Caki2 (cell line): ENCODE measurements around the gene XG. TPM values are rescaled to one million over a fixed set of nuclear protein-coding genes. Genes with fewer than 3 reads are reported as not detected.
"Not testable (repeated sequence)": the region's sequence is repeated elsewhere in the genome, so short reads cannot be mapped to it uniquely, and the experiment has no call there.

Source experiments
- DNase-seq: peaks from one replicate; pipeline ENCODE4 v3.0.0-alpha.2; 2015; ENCODE audit warnings: low read depth
- in situ Hi-C: cut with HindIII; loops from 2 replicates; pipeline ENCODE4 v1.10.0; 2016; ENCODE audit warnings: low sequenced_read_pairs, low pct_unique_long_range_greater_than_20kb, mixed read lengths
- total RNA-seq: library from RNA; depleted of rRNA; stranded (reverse); fragments of >200 nt; shearing (Covaris generic); gene quantifications from 2 replicates; pipeline ENCODE4 v1.2.3, GENCODE V29; 2014; ENCODE audit warnings: low replicate concordance

The XG gene
- total RNA-seq, 1 experiment from 2014 or later, result not detected

DNA sequence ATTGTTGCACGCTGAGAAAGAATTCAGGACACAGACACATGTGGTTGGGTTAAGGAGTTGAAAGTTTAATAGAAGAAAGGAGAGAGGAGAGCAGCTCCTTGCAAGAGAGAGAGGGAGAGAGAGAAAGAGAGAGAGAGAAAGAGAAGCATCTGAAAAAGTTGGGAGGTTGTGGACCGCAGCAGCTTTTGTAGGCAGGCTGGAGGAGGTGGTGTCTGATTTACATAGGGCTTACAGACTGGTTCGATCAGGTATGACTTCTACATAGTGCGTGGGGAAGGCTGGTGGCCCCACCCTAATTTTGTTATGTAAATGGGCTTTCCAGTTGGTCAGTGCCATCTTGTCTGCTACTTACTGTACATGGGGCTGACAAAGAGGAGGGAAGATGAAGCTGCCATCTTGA, 49.4 kb downstream of the XG start:
- in situ Hi-C loops, result no loop called here

GRCh38 chrX:2802376-2803090, 50.7 kb downstream of the XG start:
- in situ Hi-C loops, DNase-seq: not testable (repeated sequence)

More for the DNA sequence above, 49.4 kb downstream of the XG start:
- DNase-seq, result no peak

DNA sequence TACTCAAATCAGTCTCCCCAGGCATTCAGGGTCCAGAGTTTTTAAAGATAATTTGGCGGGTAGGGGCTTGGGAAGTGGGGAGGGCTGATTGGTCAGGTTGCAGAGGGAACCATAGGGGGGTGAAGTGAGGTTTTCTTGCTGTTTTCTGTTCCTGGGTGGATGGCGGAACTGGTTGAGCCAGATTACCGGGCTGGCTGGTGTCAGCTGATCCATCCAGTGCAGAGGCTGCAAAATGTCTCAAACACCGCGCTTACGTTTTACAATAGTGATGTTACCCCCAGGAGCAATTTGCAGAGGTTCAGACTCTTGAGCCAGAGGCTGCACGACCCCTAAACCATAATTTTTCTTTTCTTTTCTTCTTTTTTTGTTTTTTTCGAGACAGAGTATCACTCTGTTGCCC, 51.6 kb downstream of the XG start:
- DNase-seq, in situ Hi-C loops: not testable (repeated sequence)

- in situ Hi-C loops, DNase-seq: not testable (repeated sequence)
Measured at GRCh38 chrX:2804106-2804843, 52.4 kb downstream of the XG start.

DNA sequence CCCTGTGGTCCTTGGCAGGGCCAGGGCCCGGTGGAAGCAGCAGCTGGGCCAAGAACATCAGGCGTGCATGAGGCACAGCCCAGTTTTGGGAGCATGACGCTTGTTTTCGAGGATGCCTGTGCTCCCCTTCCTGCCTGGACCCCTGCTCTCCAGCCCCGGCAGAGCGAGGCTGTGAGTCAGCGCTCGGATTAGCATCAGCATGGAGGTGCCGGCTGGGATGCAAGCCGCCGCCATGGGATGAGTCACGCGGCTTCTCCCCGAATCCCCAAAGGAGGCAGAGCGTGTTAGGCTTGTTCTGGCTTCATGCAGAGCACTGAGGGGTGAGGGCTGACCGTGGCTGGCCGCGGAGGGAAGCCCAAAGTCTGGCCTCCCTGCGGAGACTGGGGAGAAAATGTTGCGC, 53.0 kb downstream of the XG start:
- DNase-seq, in situ Hi-C loops: not testable (repeated sequence)

- in situ Hi-C loops, result loop anchor here (10.0 kb wide), 1 partner anchor 126 kb away; no protein-coding TSS in a partner anchor
- DNase-seq, result no peak
Measured at GRCh38 chrX:2811271-2811670, 59.4 kb downstream of the XG start.

DNA sequence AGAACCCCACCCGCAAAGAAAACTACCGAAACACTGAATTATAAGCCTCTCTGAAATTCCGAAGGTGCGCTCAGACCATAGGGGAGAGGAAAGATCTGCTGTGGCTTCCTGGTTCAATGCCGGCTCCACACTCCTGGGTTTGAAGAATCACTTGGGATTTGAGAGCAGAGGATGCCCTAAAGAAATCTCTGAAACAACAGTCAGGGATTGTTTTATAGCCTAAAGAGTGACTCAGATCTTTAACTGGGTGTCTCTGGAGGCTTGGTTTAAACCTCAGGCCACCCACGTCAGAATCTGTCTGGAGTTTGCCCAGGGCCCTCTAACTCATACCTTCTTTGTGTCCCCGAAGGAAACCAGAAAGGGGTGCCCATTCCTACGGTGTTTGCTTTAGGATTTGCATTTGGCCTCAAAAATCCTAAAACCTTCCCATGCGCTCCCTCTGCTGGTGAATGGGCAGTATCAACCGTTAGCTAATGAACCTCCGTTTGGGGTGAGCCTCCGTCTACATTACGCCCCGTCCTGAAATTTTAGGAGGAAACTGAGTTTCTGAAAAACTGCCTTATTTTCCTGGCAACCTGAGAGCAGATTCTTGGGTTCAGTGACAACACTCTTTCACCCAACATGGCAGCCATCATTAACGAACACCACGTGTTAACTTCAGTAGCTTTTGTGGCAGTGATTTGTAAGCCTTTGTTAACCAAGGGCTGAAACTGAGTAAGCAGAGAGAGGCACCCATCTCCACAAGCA, 60.5 kb downstream of the XG start:
- in situ Hi-C loops, result loop anchor here (10.0 kb wide), 1 partner anchor 128 kb away; no protein-coding TSS in a partner anchor
- peak; percentile 23 for DNase-seq

GRCh38 chrX:2817036-2817435, 65.2 kb downstream of the XG start:
- no peak for DNase-seq
- in situ Hi-C loops, result loop anchor here (10.0 kb wide), 1 partner anchor 132 kb away; no protein-coding TSS in a partner anchor

DNA sequence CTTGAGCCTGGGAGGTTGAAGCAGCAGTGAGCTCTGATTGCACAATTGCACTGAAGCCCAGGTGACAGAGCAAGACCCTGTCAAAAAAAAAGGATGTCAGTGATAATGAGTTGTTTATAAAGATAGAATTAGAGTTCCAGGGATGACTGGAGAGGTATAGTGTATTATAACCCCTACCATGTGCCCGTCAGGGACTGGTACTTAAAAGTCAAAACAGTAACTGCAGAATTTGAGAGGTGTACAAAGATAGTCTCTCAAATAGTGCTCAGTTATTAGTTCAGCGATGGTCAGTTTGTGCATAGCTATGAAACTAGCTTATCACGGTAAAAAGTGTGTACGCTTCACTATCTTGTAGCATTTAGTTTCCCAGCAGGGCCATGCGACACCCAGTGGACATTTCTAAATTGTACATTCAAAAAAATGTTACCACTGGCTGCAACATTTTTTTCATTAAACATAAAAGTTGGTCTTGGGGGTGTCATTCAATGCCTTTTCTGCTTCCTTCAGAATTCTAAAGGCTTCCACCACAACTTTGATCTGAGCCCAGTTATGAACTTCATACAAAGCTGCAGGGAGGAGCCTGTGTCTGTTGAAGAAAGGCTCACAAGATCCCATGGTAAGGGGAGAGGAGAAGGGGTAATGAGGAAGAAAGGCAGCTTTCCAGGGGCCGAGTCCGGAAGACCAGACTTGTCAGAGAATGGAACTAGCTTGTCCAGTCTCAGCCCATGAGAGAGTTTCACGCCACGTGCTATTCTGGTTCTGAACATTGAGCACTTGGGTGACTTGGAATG, 67.7 kb downstream of the XG start:
- in situ Hi-C loops, result loop anchor here (10.0 kb wide), 1 partner anchor 135 kb away; no protein-coding TSS in a partner anchor
- peak; percentile 19 for DNase-seq

DNA sequence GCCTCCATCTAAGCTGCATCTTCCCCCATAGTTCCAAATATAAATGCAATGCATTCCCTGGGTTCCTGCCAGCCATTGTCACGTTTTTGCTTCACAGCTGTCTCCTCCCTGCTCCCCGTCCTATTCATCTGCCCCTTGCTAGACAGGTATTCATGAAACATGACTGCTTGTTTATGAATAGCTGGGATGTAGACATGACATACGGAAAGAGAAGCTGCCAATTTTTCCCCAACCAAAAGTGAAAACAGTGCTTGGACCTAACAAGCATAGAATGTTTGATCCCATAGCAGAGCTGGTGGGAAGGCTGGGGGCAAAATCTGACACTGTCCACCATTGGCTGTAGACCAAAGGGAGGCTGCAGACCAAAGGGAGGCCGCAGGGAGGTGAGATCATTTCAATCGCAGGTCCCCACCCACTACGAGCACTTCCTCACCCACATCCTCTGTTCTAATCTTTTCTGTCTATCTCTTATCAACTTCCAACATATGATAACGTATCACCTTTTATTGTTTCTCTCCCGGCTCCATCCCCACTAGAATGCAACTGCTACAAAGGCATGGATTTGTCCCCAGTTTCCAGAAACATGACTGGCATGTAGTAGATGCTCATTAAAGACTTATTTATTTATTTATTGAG, 68.4 kb downstream of the XG start:
- in situ Hi-C loops, result no loop called here
- DNase-seq, result no peak

DNA sequence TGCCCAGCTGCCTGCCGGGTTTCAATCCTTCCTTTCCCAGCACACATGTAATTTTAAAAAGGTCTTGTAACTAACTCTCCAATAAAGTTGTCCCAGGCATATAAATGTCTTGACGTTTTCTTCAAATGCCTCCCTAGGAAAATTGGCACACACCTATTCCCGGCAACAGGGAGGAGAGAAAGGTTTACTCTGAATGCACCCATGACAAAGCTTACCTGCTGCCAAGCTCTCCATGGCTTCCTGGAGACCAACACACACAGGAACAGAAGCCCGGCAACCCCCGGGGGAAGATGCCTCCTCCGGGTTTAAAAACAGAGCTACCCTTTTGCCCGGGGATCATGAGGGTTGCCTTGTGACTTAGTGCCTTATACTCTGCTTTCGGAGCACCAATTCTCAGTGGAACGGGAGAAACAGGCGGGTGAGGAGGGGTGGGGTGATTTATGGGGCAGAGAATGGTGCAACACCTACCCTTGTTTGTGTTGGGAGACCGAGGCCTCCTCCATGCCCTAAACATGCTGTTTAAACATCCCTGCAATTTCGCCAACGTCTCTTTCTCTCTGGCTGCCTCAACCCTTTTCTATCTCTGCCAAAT, 72.1 kb downstream of the XG start:
- no peak for DNase-seq
- in situ Hi-C loops, result no loop called here

DNA sequence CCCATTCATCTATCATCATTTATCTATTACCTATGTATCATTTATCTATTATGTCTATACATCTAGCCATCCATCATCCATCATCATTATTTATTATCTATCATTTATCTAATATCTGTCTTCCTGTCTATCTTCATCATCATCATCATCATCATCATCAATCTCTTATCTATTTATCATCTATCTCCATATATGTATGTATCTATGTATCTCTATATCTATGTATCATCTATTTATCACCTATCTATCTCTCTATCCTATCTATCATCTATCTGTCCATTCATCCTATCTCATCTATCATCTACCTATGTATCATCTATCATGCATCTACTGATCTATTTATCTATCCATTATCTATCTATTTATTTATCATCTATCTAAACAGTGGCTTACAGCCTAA, 73.0 kb downstream of the XG start:
- DNase-seq, result no peak
- in situ Hi-C loops, result no loop called here

DNA sequence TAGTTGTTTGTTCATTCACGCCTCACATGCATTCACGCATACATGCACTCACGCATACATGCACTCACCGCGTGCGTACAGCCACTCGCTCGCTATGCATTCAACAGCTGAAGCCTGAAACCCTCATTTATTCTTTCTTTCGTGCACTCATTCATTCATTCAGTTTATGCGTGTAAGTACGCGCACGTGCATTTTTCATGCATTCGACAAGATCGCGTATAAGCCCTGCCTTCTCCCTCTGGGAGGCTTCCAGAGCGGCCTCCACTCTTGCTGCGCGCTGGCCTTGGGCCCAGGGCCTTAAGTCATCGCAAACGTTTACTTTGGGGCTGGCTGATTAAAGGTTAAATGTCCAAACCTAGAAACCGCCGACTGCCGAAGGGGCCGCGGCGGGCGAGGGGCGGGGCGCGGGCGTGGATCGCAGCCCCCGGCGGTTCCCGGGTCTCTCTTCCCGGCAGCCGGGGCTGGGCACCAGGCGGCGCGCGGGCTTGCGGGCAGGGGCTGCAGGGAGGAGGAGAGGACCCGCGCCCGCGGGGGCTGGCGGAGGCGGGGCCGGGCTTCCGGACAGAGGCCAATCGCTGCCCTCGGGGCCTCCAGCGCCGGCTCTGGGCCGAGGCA, 76.6 kb downstream of the XG start, which contains the start of gene GYG2:
TSS of gene GYG2 (plus strand) at position 587 of the 615 bp plus-strand sequence. CDS start 1,259 bp downstream, outside the sequence.
- in situ Hi-C loops, result no loop called here
- peak; percentile 28 for DNase-seq

GRCh38 chrX:2828959-2829411, 77.1 kb downstream of the XG start:
- in situ Hi-C loops, result no loop called here
- DNase-seq, result no peak

- no peak for DNase-seq
- in situ Hi-C loops, result no loop called here
Measured at GRCh38 chrX:2829469-2830246, 77.8 kb downstream of the XG start.
